ENCODE measurements around the gene CRACR2A. TPM values are rescaled to one million over a fixed set of nuclear protein-coding genes. Genes with fewer than 3 reads are reported as not detected.

The CRACR2A gene
- total RNA-seq, 3 donors from 2014 or later, result 5.3 to 17.3 (median 15.1) TPM

GRCh38 chr12:3761116-3761735 lies 8.3 kb upstream of the CRACR2A start:
- Histone ChIP-seq H3K4me1 (no peaks in the 10 kb centered on the region), H3K36me3 (no peaks in the 10 kb centered on the region), H3K9me3 (no peaks in the 10 kb centered on the region), H3K27me3 (no peaks in the 10 kb centered on the region), H3K4me3 (no peak overlapping the region), H3K27ac (no peak overlapping the region)
- no peak for TF ChIP-seq POLR2AphosphoS5 (IDR thresholded peaks at IDR 0.05)
- no peak for TF ChIP-seq POLR2A (IDR thresholded peaks at IDR 0.05)
- no peak for TF ChIP-seq CTCF (IDR thresholded peaks at IDR 0.05)
- DNase-seq (ENCODE audit: low spot score in 2 of 2), result no peak
- intact Hi-C loops (cut with DNase I; ENCODE audit: low total_unique reads), result no loop called here

- no peaks in the 10 kb centered on the region for H3K4me1 ChIP-seq
- intact Hi-C loops (cut with DNase I; ENCODE audit: low total_unique reads), result no loop called here
- TF ChIP-seq POLR2AphosphoS5 (IDR thresholded peaks at IDR 0.05) (no peak), POLR2A (IDR thresholded peaks at IDR 0.05) (no peak), CTCF (IDR thresholded peaks at IDR 0.05) (no peak)
- no peaks in the 10 kb centered on the region for H3K9me3 ChIP-seq
- no peaks in the 10 kb centered on the region for H3K36me3 ChIP-seq
- H3K4me3 ChIP-seq, result no peak overlapping the region
- DNase-seq (ENCODE audit: low spot score in 2 of 2), result no peak
- no peaks in the 10 kb centered on the region for H3K27me3 ChIP-seq
- H3K27ac ChIP-seq, result no peak overlapping the region
These were observed 7.0 kb upstream of the CRACR2A start for GRCh38 chr12:3759878-3760277.

GRCh38 chr12:3757261-3757660 lies 4.4 kb upstream of the CRACR2A start:
- DNase-seq (ENCODE audit: low spot score in 2 of 2), result no peak
- no peak for TF ChIP-seq POLR2A (IDR thresholded peaks at IDR 0.05)
- TF ChIP-seq CTCF (IDR thresholded peaks at IDR 0.05), result no peak
- no peak for TF ChIP-seq POLR2AphosphoS5 (IDR thresholded peaks at IDR 0.05)
- H3K27ac ChIP-seq, result peak overlapping the region; percentile 85 to 89
- H3K4me3 ChIP-seq, result no peak overlapping the region
- H3K4me1 ChIP-seq, result no peaks in the 10 kb centered on the region
- no peaks in the 10 kb centered on the region for H3K9me3 ChIP-seq
- H3K36me3 ChIP-seq, result no peaks in the 10 kb centered on the region
- intact Hi-C loops (cut with DNase I; ENCODE audit: low total_unique reads), result no loop called here
- H3K27me3 ChIP-seq, result no peaks in the 10 kb centered on the region

GRCh38 chr12:3755898-3756297 lies 3.0 kb upstream of the CRACR2A start:
- no peaks in the 10 kb centered on the region for H3K27me3 ChIP-seq
- no peaks in the 10 kb centered on the region for H3K9me3 ChIP-seq
- H3K27ac ChIP-seq, result peak overlapping the region; percentile 85 to 89
- intact Hi-C loops (cut with DNase I; ENCODE audit: low total_unique reads), result no loop called here
- no peak overlapping the region for H3K4me3 ChIP-seq
- no peaks in the 10 kb centered on the region for H3K36me3 ChIP-seq
- TF ChIP-seq POLR2AphosphoS5 (IDR thresholded peaks at IDR 0.05), result no peak
- no peak for TF ChIP-seq CTCF (IDR thresholded peaks at IDR 0.05)
- no peak for TF ChIP-seq POLR2A (IDR thresholded peaks at IDR 0.05)
- DNase-seq (ENCODE audit: low spot score in 2 of 2), result no peak
- H3K4me1 ChIP-seq, result no peaks in the 10 kb centered on the region

- H3K4me3 ChIP-seq, result peak overlapping the region; percentile 59 to 72 (median 65)
- H3K36me3 ChIP-seq, result no peaks in the 10 kb centered on the region
- no peaks in the 10 kb centered on the region for H3K4me1 ChIP-seq
- no peak for DNase-seq (ENCODE audit: low spot score in 2 of 2)
- intact Hi-C loops (cut with DNase I; ENCODE audit: low total_unique reads), result no loop called here
- H3K27me3 ChIP-seq, result no peaks in the 10 kb centered on the region
- no peaks in the 10 kb centered on the region for H3K9me3 ChIP-seq
- H3K27ac ChIP-seq, result peak overlapping the region; percentile 86 to 89
- TF ChIP-seq POLR2AphosphoS5 (IDR thresholded peaks at IDR 0.05) (no peak), CTCF (IDR thresholded peaks at IDR 0.05) (no peak), POLR2A (IDR thresholded peaks at IDR 0.05) (no peak)
These were observed 805 bp upstream of the CRACR2A start for GRCh38 chr12:3753544-3754284.
